Measurements from ENCODE around the gene ABHD17A. TPM values are rescaled to one million over a fixed set of nuclear protein-coding genes. Genes with fewer than 3 reads are reported as not detected.

Gene ABHD17A
- polyA plus RNA-seq, 1 donor (not counting 4 experiments of a cell fraction or from before 2014, with no cell fraction given), result 27.2 TPM

- dilution Hi-C loops (cut with MboI; ENCODE audit: extremely low pct_ligation_motif_present, low sequenced_read_pairs), result no loop called here
- peaks cover 21% of the 10 kb centered on the region for H3K4me1 ChIP-seq (ENCODE audit: control insufficient read depth, extremely low read depth, insufficient read depth, low read length)
These were observed 14.1 kb downstream of the ABHD17A start for GRCh38 chr19:1871140-1871597.

GRCh38 chr19:1868971-1869370 is 16.3 kb downstream of the ABHD17A start:
- no peaks in the 10 kb centered on the region for H3K27me3 ChIP-seq (ENCODE audit: control insufficient read depth, extremely low read depth, insufficient read depth, low read length)
- TF ChIP-seq CTCF (optimal IDR thresholded peaks at IDR 0.05 in 1 of 3, IDR thresholded peaks at IDR 0.05 in 1 of 3, conservative IDR thresholded peaks at IDR 0.05 in 1 of 3; ENCODE audit: extremely low read depth in 1 of 3, insufficient read depth in 2 of 3, low read length in 3 of 3) (no peak), EZH2 (IDR thresholded peaks at IDR 0.05; ENCODE audit: low read length) (no peak)
- no peaks in the 10 kb centered on the region for H3K9me1 ChIP-seq (ENCODE audit: control insufficient read depth, extremely low read depth, insufficient read depth, low read length)
- dilution Hi-C loops (cut with MboI; ENCODE audit: extremely low pct_ligation_motif_present, low sequenced_read_pairs), result no loop called here
- peaks cover 14% of the 10 kb centered on the region for H3K4me1 ChIP-seq (ENCODE audit: control insufficient read depth, extremely low read depth, insufficient read depth, low read length)
- no peak overlapping the region for H3K4me3 ChIP-seq (ENCODE audit: control insufficient read depth in 2 of 3, extremely low read depth in 1 of 3, insufficient read depth in 2 of 3, low read depth in 1 of 3, low read length in 3 of 3)
- no peaks in the 10 kb centered on the region for H3K9me3 ChIP-seq (ENCODE audit: control insufficient read depth, low read depth, low read length)
- H3K9ac ChIP-seq (ENCODE audit: control insufficient read depth, extremely low read depth, insufficient read depth, low read length), result no peak overlapping the region
- DNase-seq (ENCODE audit: low read depth, low spot score), result no peak
- FAIRE-seq, result no peak
- H3K27ac ChIP-seq (ENCODE audit: control insufficient read depth, insufficient read depth, low read length), result no peak overlapping the region
- peaks cover 24% of the 10 kb centered on the region for H3K79me2 ChIP-seq (ENCODE audit: control insufficient read depth, insufficient read depth, low read length)
- no peaks in the 10 kb centered on the region for H4K20me1 ChIP-seq (ENCODE audit: control insufficient read depth, extremely low read depth, insufficient read depth, low read length)
- peaks cover 0 to 2% of the 10 kb centered on the region in 2 experiments for H3K36me3 ChIP-seq (ENCODE audit: control insufficient read depth in 2 of 2, extremely low read depth in 1 of 2, insufficient read depth in 2 of 2, low read length in 2 of 2)
- H2AFZ ChIP-seq (ENCODE audit: control insufficient read depth, low read length), result no peak overlapping the region
- H3K4me2 ChIP-seq (ENCODE audit: control insufficient read depth, extremely low read depth, insufficient read depth, low read depth, low read length), result no peak overlapping the region

More at GRCh38 chr19:1871140-1871597, 14.1 kb downstream of the ABHD17A start:
- H3K4me3 ChIP-seq (ENCODE audit: control insufficient read depth in 2 of 3, extremely low read depth in 1 of 3, insufficient read depth in 2 of 3, low read depth in 1 of 3, low read length in 3 of 3), result no peak overlapping the region
- H2AFZ ChIP-seq (ENCODE audit: control insufficient read depth, low read length), result no peak overlapping the region
- no peaks in the 10 kb centered on the region for H3K9me1 ChIP-seq (ENCODE audit: control insufficient read depth, extremely low read depth, insufficient read depth, low read length)
- no peak for TF ChIP-seq EZH2 (IDR thresholded peaks at IDR 0.05; ENCODE audit: low read length)
- TF ChIP-seq CTCF (optimal IDR thresholded peaks at IDR 0.05 in 1 of 3, IDR thresholded peaks at IDR 0.05 in 1 of 3, conservative IDR thresholded peaks at IDR 0.05 in 1 of 3; ENCODE audit: extremely low read depth in 1 of 3, insufficient read depth in 2 of 3, low read length in 3 of 3), result no peak
- no peaks in the 10 kb centered on the region for H3K9me3 ChIP-seq (ENCODE audit: control insufficient read depth, low read depth, low read length)
- H3K27ac ChIP-seq (ENCODE audit: control insufficient read depth, insufficient read depth, low read length), result no peak overlapping the region
- peaks cover 0 to 2% of the 10 kb centered on the region in 2 experiments for H3K36me3 ChIP-seq (ENCODE audit: control insufficient read depth in 2 of 2, extremely low read depth in 1 of 2, insufficient read depth in 2 of 2, low read length in 2 of 2)
- H3K79me2 ChIP-seq (ENCODE audit: control insufficient read depth, insufficient read depth, low read length), result peaks cover 44% of the 10 kb centered on the region
- no peak overlapping the region for H3K9ac ChIP-seq (ENCODE audit: control insufficient read depth, extremely low read depth, insufficient read depth, low read length)
- DNase-seq (ENCODE audit: low read depth, low spot score), result no peak
- no peak overlapping the region for H3K4me2 ChIP-seq (ENCODE audit: control insufficient read depth, extremely low read depth, insufficient read depth, low read depth, low read length)
- no peak for FAIRE-seq
- no peaks in the 10 kb centered on the region for H3K27me3 ChIP-seq (ENCODE audit: control insufficient read depth, extremely low read depth, insufficient read depth, low read length)
- H4K20me1 ChIP-seq (ENCODE audit: control insufficient read depth, extremely low read depth, insufficient read depth, low read length), result peaks cover 6% of the 10 kb centered on the region
